NCI-H1092 treated with DMSO at 0.1 percent for 48 hours (cell line): ENCODE measurements around the gene TTC24.
A peak's percentile ranks its signal among the peaks of the same experiment; 100 is the strongest.
"Not testable (repeated sequence)": the region's sequence is repeated elsewhere in the genome, so short reads cannot be mapped to it uniquely, and the experiment has no call there.

Experiments
- DNase-seq: peaks from one replicate; lab custom pipeline; 2025; lab: John Stamatoyannopoulos, UW

The TTC24 gene

DNA sequence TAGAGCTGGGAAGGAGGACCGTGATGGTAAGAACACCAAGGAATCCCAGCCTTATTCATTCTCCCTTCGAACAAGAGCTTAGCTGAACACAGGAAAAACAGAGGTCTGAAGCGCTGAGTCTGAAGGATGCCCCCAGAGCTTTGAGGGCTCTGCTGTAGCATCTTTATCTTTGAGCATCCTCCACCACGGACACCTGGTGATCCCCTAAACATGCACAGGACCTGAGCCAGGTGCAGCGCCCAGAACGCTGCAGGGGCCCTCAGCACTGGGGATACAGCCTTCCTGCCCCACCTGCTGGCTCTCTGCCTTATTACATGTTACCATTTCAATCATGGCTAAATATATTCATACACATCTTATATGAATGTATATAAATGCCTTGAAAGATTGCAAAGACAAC, 29.5 kb downstream of the TTC24 start:
- peak; percentile 41 for DNase-seq

DNA sequence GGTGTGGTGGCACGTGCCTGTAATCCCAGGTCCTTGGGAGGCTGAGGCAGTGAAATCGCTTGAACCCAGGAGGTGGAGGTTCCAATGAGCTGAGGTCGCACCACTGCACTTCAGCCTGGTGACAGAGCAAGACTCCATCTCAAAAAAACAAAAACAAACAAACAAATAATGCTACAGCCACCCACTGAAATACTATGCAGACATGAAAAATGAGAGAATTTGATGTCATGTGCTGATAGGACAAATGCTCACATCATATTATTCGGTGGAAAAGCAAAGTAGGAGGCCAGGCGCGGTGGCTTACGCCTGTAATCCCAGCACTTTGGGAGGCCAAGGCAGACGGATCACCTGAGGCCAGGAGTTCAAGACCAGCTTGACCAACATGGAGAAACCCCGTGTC, 30.5 kb downstream of the TTC24 start:
- DNase-seq = not testable (repeated sequence)

DNA sequence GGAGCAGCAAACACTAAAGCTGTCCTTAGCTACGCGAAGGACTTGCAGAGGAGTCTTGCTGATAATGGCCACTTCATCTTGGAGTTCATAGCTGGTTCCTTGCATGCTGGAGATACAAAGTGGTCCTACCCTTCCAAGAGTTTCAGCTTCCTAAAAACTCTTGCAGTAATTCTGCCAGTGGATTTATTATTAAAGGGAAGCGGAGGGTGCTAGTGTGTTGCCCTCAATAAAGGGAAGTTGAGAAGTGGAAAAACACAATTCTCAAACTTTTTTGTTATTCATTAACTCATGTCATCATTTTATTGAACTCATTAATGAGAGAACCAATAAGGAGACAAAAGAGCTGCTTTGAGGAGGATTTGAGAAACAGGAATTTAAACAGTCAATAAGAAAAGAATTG, 33.1 kb downstream of the TTC24 start:
- no peak for DNase-seq

DNA sequence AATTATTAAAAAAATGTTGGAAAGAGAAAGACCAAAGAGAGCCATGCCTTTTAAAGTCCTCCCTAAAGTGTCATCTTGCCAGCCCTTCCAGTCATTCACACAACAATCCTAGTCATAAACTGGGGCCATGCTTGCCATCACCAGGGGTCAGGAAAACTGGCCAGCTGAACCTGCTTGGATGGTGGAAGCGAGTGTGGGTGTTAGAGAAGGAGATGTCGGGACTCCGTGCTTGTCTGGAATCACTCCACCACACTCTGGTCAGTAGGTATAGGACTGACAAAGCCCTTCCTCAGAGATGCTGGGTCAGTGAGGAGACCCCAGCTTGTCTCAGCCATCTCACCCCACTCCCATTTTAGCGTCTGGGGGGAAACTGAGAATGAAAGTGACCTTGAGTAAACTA, 36.4 kb downstream of the TTC24 start:
- no peak for DNase-seq

DNA sequence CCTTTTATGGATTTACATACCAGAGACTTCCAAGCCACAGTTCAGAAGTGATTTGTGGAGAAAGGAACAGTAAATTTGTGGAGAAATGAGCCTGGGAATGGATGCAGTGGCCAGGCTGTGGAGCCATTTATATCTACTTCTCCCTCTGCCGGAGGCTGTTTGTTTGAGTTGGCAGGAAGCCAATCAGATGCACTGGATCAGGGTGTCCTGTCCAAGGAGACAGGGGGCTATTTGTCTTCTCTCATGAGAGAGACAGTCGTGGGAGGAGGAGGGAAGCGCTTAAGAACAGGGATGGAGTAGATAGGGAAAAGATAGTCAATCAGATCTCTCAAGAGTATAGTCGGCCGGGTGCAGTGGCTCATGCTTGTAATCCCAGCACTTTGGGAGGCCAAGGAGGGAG, 36.9 kb downstream of the TTC24 start:
- DNase-seq = peak; percentile 25

DNA sequence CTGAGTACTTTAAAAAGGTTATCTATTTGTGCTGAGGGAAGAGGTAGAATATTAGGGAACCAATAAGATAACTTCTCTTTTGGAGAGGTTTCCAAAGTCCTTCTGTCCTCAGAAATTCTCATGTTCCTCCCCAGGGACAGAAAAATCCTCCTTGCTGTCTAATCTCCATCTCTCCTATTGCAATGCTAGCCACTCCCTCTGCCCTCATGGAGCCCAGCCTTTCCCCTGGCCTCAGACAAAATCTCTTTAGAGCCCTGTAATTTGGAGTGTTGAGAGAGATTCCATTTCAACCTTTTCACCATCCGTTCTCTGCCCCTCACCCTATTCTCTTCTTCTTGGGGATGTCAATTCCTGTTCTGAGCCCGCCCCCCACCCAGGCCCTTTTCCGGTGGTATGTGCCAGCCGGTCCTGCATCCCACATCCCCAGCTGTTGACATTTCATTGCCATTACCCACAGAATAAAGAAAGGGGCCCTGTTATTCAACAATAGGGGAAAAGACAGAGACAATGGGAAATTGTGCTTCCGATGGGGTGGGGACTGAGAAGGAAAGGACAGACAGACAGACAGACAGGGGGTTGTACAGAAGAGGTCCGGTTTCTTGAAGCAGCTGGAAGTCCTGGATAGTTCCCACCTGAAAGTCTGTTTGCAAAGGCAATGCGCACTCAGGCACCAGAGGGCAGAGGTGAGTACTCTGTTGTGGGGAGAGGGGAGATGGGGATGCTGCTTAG, 39.5 kb downstream of the TTC24 start, which contains the start of gene HAPLN2:
Gene HAPLN2, plus strand, starts transcription at position 563 of the 729 bp plus-strand sequence. CDS start 4,076 bp downstream, outside the sequence.
- DNase-seq = peak; percentile 16

DNA sequence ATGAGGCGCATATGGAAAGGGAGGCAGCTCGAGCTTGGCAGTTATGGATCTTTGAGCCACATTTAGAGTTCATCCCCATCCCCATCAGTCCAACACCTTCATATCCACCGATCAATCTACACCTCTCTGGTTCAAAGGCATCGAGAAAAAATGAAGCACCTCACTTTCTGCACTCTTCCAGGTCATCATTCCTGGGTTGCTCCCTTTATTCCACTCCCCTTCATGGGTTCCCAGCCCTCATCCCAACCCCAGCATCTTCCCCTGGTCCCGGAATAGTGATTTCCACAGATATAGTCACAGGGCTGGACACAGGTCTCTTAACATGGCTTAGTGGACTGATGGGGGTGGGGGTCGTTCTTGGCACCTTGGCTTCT, 40.0 kb downstream of the TTC24 start:
- no peak for DNase-seq

DNA sequence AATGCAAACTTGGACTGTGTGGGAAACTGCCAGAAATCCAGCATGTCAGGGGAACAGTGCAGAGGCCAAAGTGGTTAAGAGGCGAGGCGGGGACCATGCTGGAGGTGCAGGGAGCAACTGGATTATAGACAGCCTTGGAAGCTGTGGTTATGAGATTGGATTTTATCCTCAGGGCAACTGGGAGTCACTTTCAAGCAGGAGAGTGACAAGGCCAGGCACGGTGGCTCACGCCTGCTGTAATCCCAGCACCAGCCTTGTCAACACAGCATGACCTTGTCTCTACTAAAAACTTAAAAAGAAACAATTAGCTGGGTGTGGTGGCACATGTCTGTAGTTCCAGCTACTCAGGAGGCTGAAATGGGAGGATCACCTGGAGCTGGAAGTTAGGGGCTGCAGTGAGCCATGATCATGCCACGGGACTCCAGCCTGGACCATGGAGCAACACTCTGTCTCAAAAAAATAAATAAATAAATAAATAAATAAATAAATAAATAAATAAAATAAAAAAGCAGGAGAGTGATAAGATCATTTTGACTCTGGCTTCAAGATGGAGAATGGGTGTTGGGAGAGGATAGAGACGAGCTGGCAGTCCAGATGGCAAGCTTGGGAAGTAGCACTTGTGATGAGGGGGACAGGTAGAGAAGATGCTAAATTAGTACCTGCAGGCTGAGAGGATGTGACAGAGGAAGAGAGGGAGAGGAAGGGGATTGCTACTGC, 43.2 kb downstream of the TTC24 start:
- no peak for DNase-seq

DNA sequence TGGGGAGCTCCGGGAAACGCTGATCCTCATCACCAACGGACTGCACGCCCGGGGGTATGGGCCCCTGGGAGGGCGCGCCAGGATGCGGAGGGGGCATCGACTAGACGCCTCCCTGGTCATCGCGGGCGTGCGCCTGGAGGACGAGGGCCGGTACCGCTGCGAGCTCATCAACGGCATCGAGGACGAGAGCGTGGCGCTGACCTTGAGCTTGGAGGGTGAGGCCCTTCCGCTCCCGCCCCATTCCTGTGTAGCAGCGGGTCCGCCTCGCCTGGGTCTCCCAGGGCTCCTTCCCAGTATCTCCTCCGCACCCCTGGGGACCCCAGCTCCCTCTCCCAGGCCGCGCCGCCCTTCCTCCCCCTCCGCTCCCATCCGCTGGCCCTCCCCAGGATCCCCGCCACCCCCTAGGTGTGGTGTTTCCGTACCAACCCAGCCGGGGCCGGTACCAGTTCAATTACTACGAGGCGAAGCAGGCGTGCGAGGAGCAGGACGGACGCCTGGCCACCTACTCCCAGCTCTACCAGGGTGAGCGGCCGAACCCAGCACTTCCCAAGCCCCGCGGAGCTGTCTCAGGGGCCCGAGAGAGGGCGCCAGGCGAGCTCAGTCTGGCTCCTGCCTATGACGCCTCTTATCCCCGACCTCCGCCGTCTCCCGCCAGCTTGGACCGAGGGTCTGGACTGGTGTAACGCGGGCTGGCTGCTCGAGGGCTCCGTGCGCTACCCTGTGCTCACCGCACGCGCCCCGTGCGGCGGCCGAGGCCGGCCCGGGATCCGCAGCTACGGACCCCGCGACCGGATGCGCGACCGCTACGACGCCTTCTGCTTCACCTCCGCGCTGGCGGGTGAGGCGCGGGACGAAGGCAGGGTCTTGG, 44.7 kb downstream of the TTC24 start:
- DNase-seq = peak; percentile 45

DNA sequence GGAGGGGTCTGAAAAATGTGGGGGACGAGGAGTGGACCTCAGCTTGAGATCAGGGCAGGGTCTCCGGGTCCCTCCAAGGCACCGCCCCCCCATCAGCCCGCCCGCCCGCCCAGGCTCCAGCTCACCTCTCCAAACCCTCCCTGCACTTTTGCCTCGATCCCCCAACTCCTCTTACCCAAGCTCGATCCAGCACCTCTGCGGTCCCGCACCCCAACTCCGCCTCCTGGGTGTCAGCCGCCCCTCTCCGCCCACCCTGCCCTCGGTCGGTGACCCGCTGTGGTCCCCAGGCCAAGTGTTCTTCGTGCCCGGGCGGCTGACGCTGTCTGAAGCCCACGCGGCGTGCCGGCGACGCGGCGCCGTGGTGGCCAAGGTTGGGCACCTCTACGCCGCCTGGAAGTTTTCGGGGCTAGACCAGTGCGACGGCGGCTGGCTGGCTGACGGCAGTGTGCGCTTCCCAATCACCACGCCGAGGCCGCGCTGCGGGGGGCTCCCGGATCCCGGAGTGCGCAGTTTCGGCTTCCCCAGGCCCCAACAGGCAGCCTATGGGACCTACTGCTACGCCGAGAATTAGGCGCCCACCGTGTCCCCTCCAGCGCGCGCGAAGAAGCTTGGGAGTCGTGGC, 45.4 kb downstream of the TTC24 start:
- no peak for DNase-seq

DNA sequence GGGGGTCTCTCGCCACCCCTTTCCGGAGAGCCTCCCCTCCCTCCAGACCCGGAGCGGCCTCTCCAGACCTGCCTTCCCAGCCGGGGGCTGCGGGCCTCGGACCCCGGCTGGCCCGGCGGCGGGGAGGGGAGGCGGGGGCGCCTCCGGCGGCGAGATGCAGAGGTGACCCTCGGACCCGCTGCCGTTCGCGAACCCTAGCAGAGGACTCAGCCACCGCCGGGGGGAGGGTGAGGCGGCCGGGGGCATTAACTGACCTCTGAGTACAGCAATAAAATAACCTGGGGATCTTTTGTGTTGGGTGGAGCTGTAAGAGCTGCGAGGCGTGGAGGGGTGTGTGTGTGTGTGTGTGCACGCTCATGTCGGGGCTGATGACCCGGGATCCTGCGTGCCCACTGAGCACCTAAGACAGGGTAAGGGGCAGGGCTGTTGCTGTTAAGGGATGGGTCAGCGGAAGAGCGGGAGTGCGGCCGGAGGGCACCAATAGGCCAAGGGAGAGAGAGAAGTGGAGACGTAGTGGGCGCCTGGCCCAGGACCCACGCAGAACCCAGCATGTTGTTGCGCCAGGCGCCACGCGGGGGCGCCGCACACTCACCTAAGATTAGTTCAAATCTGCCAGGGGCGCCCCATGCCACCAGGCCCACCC, 46.0 kb downstream of the TTC24 start:
- DNase-seq = peak; percentile 47

DNA sequence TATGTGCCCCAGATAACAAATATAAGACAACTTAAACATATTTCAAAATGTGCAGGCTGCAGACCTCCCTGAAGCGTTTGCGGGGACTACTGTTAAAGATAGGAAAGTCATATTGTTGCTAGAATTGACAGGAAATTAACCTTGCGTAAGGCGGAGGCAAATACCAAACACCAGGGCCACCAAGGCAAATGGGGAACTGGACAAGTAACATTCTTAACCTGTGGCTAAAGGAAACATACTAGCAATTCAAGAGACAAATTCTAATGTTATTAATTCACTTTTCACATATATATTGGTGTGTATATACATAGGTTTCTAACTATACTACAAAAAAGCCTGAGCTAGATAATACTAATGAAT, 46.5 kb downstream of the TTC24 start:
- no peak for DNase-seq

DNA sequence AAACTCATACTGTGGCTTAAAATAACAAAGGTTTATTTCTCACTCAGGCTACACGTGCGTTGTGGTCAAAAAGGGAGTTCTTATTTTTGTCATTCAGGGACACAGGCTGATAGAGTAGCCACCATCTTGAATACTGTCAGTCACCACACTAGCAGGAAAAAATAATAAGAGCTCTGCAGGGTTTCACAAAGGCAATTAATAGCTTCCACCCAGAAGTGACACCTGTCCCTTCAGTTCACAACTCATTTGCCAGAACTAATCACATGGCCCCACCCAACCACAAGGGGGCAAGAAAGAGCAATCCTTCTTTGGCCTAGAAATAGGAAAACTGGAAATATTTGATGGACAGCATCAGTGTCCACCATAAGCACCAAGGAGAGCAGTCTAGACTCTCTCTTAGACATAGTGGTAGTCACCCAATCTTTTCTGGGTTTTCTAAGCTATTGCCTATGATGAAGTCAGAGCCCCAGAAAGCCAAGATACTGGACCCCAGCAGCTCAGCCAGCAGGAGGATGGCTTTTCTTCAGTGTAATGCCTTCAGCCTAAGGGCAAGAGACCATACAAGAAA, 47.9 kb downstream of the TTC24 start:
- DNase-seq = peak; percentile 20

DNA sequence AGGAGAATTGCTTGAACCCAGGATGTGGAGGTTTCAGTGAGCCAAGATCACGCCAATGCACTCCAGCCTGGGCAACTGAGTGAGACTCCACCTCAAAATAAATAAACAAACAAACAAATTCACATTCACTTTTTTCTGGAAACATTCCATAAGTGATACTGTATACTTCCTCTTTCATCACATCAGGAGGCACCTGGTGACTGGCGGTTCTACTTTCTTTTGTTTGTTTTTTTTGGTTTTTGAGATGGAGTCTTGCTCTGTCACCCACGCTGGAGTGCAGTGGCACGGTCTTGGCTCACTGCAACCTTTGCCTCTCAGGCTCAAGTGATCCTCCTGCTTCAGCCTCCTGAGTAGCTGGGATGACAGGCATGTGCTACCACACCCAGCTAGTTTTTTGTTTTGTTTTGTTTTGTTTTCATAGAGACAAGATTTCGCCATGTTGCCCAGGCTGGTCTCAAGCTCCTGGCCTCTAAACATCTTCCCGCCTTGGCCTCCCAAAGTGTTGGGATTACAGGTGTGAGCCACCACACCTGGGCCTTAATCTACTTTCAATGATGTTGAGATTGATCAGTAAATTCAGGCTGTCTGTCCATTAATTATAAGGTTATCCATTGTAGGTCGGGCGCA, 50.4 kb downstream of the TTC24 start:
- DNase-seq = no peak

DNA sequence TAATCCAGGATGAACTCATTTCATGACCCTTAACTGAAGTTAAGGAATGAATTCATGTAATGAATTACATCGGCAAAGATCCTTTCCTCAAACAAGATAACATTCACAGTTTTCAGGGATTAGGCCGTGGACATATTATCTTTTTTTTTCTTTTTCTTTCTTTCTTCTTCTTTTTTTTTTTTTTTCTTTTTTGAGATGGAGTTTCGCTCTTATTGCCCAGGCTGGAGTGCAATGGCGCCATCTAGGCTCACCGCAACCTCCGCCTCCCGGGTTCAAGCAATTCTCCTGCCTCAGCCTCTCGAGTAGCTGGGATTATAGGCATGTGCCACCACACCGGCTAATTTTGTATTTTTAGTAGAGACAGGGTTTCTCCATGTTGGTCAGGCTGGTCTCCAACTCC, 51.6 kb downstream of the TTC24 start:
- not testable (repeated sequence) for DNase-seq

DNA sequence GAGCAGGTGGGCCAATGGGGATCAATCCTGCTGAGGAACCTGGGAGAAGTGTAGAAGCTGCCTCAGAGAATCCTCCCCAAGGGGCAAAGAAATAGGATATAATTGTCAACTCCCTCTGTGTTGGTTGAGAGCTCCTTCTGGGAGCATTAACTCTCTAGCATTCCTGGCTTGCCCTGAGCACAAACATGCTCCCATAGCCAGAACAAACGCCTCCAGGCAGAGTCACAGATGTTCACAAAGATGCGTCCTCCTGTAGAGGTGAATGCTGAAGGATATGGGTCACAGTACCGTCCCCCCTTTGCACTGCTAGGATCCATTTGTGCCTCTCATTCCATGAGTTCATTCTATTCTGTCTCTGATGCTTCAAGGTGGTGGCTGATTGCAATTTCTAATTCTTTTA, 52.8 kb downstream of the TTC24 start:
- DNase-seq = no peak
